Ovary (tissue), 3 donors: ENCODE results near the gene PXMP4.

ENCODE experiments used
- CTCF ChIP-seq, 3 donors: fragments of 450-650 bp in 2 of 3; fragments of 200-600 bp in 1 of 3; IDR thresholded peaks; one replicate each; pipeline versions ENCODE4 v1.5.1 to v1.8.0; 2016 to 2022; ENCODE audit warnings: antibody characterized with exemption in 3 of 3, mild to moderate bottlenecking in 1 of 3
- POLR2A ChIP-seq: fragments of 450-650 bp; IDR thresholded peaks from one replicate; pipeline ENCODE4 v1.6.1; 2017; ENCODE audit warnings: antibody characterized with exemption, mild to moderate bottlenecking, moderate library complexity
- donor health status: DM: no; HTN: no; CAD: no.

- TF ChIP-seq CTCF (IDR thresholded peaks at IDR 0.05) (no peak), POLR2A (no peak)
Observed at GRCh38 chr20:33753143-33753542, 33.0 kb upstream of the PXMP4 start.
